GM21737 (cell line): ENCODE measurements around the gene PCID2.

ENCODE experiments used
- ATAC-seq: cut with Tn5 transposase; IDR thresholded peaks from one replicate; pipeline ENCODE4 v1.9.1; 2021; ENCODE audit warnings: mild to moderate bottlenecking, moderate library complexity; ENCODE audit not compliant: unreplicated experiment

PCID2 gene

DNA sequence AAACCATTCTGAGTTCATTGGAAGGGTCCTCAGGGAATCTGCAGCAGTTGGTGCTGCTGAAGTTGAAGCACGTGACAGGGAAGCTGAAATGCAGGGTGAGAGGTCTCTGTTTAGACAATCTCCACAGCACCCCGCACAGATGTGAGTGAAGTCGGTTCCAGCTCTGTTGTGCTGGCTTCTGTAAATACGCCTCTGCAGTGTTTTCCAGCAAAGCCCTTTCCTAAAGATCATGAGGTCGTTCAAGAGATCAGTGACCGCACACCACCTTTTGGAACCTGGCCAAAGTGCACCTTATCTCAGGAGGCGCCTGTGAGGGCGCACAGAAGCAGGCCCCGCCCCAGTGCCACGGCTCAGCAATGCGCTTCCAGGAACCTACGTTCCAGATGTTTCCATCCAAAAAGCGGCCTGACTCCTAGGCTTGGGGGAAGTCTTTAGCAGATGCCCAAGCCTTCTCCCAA is 11.7 kb upstream of the PCID2 start:
- no peak for ATAC-seq

DNA sequence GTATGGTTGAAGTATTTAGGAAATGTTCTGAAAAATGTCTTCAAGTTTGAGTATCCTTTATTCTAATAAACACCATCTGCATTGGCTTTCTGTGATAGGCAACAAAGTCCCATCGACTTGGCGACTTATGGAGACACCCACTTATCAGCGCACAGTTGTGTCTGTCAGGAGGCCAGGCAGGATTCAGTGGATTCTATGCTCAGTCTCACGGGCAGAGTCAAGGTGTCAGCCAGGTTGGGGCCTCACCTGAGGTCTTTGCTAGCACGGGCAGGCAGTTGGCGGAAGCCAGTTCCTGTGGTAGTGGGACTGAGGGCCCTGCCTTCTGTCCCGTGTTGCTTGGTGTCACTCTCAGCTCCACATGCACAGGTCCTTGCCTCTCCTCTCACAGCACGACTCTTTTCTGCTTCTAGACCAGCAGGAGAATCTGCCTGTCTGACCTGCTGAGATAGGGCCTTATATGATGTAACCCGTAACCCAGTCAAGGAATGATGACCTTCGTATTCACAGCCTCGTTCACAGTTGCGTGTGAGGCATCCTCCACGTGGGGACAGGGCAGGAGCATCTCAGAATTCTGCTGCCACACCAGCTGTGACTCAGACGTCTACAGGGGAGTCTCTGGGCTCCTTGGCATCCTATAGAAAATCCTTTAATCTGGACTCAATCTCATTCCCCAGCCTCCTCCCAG is 10.9 kb upstream of the PCID2 start:
- no peak for ATAC-seq

DNA sequence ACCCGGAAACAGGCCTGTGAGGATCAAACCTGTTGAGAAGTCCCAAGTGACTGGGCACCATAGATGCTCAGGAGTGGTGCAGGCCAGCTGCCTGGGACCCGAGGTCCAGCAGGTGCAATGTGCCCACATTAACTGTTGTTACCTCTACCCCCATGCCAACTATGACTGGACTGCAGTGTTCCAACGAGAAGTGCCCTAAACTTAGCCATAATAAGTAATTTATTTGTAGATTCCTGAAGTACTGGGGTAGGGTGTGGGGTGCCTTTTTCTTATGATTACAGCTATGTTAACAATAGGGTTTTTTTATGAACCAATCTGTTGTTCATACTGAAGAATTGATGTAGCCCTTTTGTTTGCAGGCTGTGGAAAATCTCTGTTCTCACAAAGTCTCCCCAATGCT is 10.1 kb upstream of the PCID2 start:
- no peak for ATAC-seq

DNA sequence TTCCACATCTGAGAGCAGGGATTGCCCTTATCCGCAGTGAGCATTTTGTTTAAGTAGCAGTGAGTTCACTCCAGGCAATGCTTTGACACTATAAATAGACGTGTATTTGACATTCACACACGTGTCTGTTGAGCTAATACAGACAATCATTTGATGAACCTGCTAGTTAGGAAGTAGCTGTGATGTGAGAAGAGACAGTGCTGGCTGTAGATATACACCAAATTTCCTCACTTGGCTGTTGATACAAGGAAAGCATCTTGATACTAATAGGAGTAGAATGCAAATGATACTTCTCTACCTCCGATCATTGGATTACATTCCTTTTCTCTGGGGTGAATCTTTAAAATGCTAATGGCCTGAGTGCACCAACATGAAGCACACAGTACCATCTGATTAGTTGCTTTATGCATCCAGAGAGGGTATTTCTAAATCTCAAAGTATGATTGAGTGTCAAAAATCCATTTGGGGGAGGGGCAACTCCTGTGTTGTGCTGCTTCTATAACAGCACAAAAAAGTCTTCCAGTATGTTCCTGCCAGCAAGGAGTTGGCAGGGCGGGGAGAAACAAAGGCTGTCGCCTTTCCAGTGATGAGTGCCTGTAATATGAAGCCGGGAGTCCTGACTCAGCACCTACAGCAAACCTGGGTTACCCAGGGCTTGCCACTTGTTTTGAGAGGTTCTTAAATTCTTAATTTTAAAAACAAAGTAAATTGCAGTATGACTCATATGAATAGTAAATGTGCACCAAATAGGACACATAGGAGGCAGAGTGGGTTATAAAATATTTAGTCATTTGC is 8.0 kb upstream of the PCID2 start:
- no peak for ATAC-seq

DNA sequence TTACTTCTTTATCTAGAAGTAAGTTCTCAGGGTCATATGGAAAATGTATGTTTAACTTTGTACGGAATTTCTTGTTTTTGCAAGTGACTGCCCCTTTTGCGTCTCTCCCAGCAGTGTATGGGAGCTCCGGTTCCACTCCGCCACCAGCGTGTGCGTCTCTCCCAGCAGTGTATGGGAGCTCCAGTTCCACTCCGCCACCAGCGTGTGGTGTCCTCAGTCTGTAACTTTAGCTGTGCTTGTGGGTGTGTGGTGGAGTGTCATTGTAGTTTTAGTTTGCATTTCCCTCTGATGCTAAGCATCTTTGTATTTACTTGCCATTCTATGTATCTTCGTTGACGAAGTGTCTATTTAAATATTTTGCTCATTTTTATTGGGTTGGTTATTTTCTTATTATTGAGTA is 3.3 kb upstream of the PCID2 start:
- ATAC-seq: no peak

DNA sequence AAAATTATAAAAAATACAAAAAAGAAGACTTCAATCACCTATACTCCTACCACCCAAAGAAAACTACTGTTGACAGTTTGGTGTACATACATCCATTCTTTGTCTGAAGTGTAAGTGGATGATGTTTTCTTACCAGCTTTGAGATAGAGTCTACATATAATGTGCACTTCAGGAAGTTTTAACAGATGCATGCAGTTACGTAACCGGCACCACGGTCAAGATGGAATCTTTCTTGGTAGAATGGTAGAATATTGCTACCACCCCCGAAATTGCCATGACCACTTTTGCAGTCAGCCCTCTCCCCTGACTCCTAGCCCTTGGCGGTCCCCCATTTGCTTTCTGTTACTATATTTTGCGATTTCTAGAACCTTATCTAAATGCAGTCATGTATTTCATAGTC is 2.4 kb upstream of the PCID2 start:
- ATAC-seq: no peak

DNA sequence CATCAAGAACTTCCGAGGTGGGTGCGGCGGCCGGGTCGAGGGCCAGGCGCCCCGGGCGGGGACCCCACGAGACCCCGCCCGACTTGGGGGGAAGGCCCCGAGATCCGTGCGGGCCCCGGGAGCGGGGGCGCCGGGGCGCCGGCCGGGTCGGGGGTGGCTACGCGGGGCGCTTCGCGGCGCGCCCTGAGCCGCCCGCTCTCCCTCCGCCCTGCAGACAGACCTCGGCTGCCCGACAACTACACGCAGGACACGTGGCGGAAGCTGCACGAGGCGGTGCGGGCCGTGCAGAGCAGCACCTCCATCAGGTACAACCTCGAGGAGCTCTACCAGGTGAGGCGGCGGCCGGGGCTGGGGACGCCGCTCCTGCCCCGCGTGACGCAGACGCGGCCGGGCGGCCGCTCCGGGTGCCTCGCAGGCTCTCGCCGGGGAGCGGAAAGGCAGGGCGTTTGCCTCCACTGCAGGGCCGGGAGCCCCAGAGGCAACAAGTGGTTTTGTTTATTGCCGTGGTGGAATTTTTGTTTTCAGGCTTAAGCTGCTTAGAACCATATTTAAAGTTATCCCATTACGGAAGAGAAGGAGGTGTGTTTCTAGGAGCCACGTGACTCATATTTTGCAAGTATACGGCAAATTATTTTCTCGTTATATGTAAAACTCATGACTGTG is 1.4 kb upstream of the PCID2 start:
- peak; percentile 31 for ATAC-seq

DNA sequence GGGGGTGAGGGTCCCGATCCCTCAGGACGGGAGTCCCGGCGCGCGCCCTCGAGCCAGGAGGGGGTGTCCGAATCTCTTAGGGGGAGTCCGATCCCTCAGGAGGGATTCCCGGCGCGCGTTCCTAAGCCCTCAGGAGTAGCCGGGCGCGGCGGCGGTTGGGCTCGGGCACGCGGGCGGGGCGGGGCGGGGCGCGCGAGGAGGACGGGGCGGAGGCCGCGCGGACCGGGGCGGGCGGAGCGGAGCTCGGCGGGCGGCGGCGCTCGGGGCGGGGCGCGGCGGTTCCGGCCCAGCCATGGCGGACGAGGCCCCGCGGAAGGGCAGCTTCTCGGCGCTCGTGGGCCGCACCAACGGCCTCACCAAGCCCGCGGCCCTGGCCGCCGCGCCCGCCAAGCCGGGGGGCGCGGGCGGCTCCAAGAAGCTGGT is 878 bp upstream of the PCID2 start, which contains the start of gene CUL4A:
TSS of gene CUL4A (plus strand) at position 278 of the 423 bp plus-strand sequence. CDS start at position 293, 15 bp downstream.
- ATAC-seq: peak; percentile 38

DNA sequence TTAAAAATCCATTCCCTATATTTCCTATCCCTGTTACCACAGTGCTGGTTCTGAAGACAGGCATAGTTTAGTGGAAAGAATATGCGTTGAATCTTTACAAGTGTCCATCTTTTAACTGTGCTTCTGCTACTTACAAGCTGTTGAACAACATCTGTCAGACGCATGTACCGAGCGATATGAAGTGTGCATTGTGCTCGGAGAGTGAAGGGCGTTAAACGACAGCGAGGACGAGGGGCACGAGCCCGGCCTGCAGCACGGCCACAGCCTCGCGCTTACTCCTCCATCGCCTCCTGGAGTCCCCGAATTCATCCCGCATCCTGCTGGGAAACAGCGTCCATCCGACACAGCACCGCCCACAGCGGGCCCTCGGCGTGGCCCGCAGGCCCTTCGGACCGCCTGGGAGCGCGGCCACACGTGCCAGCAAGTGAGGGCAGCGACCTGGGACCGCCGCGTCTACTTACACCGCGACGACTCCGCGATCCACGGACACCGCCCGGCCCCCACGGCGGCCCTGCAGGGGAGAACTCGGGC is 514 bp downstream of the PCID2 start:
- peak; percentile 17 for ATAC-seq

DNA sequence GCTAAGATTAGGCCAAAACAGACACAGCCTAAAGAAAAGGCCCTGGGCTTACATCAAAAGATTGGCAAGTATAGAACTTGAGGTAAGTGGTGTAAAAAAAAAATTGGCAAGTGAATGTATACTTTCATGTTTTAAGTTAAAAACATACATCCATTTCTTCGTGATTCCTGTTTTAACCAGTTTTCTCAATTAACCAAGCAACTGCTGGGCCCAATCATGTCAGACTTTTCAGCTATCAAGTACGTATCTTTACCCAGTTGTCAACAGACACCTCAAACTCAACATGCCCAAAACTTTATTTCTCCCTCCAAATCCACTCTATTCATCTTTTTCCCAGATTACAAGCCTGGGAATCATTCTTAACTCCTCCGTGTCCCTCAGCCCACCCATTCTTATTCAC is 1.0 kb downstream of the PCID2 start:
- ATAC-seq: no peak

DNA sequence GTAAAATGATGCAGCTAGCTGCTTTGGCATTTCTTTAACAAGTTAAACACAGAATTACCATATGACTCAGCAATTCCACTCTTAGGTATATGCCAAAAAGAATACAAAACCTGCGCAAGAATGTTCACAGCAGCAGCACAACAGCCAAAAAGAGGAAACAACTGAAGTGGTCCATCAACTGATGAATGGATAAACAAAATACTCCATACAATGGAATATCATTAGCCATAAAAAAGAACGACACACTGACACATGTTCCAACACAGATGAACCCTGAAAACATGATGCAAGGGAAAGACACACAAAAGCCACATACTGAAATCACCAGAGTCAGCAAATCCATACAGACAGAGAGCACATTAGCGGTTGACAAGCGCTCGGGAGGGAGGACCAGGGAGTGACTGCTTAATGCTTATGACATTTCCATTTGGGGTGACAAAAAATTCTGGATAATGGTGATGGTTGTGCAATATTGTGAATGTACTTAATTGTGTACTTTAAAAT is 3.0 kb downstream of the PCID2 start:
- ATAC-seq: no peak

DNA sequence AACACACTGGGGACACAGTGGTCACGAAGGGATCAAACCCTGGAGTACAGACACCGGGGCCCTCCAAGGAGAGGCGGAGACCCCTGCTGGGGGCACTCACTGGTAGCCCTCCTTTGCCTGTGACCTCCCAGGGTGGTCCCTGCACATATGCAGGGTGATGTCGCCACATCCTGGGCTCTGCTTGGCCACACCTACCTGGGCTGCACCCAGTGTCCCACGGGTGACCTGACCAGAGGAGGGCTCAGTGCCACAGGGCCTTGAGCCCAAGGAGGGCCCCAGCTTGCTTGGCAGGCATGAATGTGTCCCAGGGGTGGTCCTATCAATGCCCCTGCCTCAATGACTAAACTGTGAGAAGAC is 4.1 kb downstream of the PCID2 start:
- ATAC-seq: no peak

DNA sequence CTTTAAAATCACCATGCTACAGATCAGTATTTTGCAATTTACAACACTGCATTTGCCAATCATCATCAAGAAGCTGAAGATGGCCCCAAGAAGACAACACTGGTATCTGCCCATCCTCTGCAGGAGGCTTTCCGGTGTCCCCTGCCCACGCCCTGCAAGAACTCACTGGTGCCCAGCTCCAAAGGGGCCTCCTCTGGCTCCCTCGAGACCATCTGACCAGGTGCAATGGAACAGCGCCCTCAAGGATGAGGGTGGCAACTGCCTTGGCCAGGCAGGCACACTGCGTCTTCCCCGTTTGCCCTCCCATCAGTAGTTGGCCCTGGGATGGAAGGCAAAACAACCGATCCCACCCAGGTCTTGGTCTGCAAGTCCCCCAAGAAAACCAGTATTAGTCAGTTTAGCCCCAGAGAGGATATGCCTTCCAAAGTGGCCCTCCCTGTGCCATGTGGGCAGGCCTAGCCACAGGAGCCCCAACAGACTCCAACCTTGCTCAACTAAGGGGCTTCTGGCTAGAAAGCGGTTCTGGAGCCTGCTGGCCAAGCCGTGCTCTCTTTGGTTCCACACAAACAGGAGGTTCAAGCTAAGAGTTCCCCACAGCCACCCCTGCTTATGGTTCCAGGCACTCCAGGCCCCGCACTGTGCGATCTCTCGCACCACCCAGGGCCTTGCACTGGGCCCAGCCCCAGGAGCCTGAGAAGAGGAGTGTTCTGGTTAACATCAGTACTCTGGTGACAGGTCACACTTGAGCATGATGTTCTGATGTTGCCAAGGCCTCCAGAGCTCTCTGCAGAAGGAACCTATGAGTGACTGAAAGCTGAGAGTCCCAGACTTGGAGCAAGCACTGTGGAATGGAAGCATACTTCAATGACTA is 4.7 kb downstream of the PCID2 start:
- no peak for ATAC-seq

DNA sequence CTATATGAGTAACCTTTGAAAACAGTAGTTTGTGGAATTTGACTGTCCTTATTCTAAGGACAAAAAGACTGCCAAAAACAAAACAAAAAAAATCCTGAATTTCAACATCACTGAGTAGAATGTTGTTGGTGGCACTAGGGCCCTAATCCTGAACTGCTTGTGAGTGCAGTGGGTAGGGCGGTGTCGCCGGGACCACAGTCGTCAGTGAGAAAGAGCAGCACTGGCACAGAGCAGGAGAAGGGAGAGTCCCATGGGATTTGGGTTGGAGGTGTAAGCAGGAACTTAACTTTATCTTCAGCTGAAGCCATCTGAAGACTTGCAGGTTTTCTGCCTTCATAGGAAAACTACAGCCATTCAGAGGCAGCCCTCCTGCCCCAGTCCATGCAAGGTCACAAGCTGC is 5.6 kb downstream of the PCID2 start:
- no peak for ATAC-seq

DNA sequence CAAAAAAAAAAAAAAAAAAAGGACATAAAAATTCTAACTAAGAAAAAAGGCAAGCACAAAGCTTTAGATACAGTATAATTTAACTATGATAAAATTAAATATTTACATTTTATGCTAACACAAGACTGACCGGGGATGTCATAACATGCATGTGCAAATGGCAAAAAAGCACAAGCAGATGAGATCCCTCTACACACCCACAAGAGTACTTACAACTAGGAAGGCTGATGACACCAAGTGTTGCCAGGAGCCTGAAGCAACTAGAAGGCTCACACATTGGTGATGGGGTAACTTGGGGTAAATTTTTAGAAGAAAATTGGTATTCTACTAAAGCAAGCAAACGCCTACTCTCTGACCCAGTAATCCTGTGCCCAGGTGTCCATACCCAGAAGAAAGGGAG is 6.7 kb downstream of the PCID2 start:
- ATAC-seq: no peak

DNA sequence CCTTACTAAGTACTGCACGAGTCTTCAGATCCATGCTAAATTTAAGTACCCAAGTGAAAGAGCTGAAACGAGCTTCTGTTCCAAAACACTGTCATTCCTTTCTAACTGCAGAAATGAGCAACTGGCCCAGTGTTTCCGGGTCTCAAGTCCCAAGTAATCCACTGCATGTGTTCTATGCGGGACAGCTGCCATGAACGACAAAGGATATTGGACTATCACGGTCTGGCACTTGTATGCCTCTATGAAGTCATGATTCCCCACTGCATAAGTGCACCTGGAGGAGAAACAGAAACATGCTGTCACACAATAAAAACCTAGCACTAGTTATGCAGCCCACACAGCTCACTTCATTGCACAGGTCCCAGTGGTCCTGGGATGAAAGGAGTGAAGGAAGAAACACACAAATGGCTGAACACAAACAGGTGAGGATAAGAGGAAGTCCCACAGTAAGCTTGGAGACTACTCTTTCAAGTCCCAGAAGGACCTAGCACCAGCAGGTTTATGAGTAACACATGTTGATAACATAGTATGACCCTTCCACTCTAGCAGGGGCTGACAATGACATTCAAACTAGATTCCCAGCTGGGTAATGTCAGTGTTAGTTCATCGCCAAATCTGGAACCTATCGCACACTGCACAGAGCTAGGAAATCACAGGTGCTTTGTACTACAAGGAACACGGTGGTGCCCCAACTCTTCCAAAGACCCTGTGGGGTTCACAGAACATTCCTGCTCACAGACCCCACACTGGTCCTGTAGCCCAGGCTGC is 11.3 kb downstream of the PCID2 start:
- no peak for ATAC-seq

DNA sequence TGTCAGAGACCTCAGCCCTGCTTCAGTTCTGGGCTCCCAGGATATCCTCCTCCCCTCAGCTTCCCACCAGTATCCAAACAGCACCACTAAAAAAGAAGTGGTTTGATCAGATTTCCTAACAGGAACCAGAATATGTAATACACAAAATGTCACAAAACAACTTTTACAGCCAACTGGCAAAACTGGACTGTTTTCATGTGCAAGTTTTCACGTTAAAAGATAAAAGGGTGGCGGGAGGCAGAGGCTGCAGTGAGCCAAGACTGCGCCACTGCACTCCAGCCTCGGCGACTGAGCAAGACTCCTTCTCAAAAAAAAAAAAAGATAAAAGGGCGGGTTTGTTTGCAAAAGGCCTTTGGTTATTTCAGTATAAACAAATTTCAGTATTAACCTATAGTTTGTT is 13.1 kb downstream of the PCID2 start:
- ATAC-seq: no peak

DNA sequence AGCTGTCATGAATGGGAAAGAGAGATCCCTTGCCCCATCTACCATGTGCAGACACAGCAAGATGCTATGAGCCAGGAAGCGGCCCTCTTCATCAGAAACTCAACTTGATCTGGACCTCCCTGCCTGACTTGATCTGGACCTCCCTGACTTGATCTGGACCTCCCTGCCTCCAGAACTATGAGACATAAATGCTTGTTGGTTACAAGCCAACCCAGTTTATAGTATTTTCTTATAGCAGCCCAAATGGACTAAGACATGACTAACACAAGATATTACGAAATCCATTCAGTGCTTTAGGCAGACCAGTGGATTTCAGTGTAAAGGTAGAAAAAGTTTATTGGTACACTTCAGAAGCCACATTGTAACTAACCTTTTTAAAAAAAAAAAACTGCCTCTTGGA is 15.6 kb downstream of the PCID2 start:
- no peak for ATAC-seq

DNA sequence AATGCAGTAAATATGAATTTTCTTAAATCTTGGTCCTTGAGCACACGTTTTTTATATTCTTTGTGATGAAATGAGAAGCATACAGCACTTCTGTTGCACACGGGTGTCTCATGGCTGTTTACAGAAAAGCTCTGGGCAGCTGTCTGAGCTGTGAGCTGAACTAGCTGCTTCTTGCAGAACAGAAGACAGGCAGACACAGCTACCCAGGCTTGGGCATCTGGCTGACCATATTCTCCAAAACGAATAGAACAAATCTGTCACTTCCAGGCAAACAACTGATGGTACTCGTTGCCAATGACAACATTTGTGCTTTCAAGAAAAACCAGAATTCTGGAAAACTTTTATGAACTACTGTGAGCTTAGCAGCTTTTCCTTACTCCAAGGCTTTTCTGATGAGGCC is 16.2 kb downstream of the PCID2 start:
- no peak for ATAC-seq

DNA sequence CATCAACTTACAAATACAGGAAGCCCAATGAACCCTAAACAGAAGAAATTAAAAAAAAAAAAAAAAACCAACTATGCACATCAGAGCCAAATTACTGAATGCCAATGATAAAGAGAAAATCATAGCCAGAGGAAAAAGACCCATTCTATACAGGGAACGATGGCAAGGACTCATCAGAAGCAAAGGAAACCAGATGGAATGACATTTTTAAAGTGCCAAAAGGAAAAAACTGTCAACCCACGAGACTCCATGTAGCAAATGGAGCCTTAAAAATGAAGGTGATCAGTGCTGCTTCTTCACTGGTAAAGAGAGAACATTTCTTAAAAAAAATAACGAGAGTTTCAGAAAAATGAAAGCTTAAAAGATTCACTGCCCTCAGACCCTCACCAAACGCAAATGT is 18.3 kb downstream of the PCID2 start:
- ATAC-seq: no peak
